Fibroblast of upper back skin (primary cell): ENCODE data around the gene TRAF3IP1.
"Not testable (repeated sequence)": the region's sequence is repeated elsewhere in the genome, so short reads cannot be mapped to it uniquely, and the experiment has no call there.

ENCODE experiments used
- DNase-seq: peaks from one replicate; pipeline ENCODE4 v3.0.0-alpha.2; 2013

TRAF3IP1 gene

DNA sequence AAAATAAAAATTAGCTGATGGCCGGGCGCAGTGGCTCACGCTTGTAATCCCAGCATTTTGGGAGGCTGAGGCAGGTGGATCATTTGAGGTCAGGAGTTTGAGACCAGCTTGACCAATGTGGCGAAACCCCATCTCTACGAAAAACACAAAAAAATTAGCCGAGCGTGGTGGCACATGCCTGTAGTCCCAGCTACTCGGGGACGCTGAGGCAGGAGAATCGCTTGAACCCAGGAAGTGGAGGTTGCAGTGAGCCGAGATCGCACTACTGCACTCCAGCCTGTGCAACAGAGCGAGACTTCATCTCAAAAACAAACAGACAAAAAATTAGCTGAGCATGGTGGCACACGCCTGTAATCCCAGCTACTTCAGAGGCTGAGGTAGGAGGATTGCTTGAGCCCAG is 9.6 kb upstream of the TRAF3IP1 start:
- not testable (repeated sequence) for DNase-seq

DNA sequence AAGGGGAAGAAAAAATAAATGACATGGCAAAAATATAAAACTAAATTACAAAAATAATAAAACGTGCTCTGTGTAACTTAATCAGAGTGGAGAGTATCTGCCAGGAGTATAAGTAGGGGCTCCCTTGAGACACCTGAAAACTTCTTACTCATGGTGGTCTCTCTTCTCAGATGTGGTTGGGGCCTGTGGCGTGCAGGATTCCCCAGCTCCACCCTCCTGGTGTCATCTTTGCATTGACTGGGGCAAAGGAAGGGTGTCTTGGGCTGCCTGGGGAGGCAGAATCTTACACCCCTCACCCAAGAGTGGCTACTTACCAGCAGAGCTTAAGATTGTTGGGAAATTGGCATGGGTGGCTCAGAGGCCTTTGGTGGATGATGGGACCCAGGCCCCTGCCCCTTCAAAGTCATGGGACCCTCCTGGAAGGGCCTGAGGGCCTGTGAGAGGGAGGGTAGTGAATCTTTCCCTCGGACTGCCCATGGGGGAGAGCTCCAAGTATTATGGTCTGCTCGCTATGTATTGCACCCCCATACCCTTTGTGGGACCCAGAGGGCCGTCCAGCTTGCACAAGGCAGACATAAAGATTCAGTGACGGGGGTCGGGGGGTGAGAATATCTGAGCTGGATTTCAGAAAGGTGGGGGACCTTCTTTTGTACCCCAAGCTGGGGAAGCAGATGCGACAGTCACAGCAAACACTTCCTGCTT is 6.9 kb upstream of the TRAF3IP1 start:
- no peak for DNase-seq

DNA sequence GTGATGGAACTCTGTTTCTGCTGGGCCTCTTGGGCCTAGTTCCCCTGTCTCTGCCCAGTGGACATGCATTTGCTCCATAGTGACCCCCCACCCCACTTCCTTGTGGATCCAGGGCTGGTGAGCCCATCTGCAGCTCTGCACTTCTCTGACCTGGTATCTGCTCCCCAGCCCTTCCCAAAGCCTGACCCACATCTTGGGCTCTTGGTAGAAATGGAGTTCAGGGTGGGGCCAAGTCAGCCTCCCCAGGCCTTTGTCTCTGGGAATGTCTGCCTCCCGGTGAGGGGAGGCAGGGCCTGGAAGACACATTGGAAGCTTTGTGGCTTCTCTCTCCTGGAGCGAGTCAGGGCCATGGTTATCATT is 6.3 kb upstream of the TRAF3IP1 start:
- no peak for DNase-seq

DNA sequence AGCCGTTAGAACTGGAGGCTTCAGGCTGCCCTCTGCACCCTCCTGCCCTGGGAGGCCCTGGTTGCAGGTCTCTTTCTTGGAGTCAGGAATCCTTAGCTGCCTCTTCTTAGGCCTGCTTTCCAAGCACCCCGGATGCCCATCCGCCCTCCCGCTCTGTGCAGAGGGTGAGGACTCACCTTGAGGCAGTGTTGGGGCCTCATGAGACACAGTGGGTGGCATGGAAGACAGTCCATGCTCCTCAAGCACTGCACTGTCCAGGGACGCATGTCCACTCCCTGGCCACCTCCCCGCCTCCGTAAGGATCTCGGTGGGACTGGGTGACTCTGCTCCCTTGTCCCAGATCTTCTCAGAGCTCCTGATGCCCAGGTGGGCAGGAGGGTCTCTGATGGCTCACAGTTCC is 5.7 kb upstream of the TRAF3IP1 start:
- no peak for DNase-seq

DNA sequence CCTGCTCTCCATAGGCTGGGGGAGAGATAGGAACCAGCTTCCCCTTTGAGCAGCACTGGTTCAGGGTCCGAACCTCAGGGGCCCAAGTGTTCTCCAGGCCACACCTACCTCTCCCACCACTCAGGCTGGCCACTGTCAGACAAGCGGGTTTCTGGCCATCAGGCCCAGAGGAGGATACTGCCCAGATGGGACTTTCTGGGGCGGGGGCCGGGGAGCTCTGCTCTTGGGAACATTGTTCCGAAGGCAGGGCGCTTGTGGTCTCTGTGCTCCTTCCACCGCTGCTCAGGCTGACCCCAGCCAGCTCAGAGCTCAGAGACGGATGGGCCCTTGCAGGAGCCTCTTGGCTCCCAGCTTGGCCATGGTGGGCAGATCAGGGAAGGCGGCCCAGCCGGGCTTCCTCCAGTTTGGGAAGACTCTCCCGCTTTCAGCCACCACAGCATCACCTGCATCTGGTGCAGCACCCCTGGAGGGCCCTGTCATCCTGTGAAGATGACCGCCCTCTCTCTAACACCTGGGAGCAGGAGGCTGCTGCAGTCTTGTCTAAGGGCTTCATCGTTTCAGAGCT is 5.2 kb upstream of the TRAF3IP1 start:
- DNase-seq, result no peak

DNA sequence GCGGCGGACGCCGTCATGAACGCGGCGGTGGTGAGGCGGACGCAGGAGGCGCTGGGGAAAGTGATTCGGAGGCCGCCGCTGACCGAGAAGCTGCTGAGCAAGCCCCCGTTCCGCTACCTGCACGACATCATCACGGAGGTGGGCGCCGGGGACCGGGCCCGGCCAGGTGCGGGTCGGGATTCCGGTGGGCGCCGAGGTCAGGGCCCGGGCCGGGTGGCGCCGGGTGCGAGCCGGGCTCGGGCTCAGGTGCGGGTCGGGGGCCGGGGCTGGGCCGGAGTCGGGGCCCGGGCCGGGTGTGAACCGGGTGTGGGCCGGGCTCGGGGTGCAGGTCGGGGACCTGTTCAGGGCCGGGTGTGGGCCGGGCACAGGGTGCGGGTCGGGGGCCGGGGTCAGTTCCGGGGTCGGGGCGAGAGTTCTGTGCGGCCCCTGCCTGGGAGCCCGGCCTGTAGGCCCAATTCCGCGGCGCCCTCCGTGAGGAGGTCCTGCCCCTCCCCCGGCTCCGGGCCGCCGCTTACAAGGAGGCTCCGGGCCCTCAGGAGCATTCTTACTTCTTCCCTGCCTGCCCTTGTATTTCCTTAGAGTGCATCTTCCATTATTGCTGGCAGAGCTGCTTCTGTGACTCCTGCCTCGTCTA is 447 bp downstream of the TRAF3IP1 start:
- DNase-seq, result no peak

DNA sequence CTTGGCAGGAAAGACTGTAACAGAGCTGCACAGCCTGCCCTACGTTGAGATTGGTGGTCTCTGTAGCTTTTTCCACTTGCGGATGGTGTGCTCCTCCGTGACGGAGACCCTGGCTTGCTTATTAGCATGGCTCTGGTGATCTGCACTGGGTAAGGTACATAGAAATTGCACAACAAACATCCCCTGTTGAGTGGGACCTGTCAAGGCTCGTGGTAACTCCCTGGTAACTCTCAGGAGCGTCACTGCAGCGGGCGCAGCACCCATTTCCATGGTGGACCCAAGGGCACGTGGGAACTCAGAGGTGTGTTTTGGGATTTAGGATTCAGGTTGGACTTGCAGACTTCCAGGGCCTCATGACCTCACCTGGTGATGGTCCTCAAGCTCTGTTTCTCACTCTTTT is 1.1 kb downstream of the TRAF3IP1 start:
- no peak for DNase-seq

DNA sequence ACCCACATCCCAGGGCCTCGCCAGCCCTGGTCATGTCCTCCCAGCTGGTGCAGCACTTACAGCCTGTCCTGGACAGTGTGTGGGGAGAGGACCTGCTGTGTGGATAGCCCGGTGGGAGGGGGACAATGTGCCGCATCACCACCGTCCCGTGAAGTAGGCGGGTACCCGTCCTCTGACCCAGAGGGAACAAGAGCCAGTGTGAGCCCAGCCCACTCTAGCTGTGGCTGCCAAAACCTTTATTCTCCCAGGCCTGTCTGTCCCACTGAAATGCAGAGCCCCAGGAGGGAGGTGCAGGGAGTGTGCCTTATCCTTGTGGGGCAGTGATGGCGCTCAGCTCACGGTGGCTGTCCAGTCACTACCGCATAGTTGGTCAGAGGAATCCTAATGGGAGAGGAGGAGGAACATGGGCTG is 1.7 kb downstream of the TRAF3IP1 start:
- DNase-seq, result no peak

DNA sequence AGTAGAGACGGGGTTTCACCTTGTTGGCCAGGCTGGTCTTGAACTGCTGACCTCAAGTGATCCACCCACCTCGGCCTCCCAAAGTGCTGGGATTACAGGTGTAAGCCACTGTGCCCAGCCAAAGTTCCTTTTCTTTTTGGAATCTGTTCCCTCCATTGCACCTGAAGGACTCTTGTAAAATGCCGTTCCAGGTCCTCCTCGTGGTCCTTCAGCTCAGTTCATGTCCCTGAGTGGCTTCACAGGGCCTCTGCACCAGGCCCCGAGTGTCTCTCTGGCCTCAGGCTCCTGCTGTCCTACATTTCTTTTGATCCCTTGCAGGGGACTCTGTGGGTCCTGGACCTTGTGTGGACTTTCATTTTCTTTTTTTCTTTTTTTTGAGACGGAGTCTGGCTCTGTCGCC is 3.9 kb downstream of the TRAF3IP1 start:
- not testable (repeated sequence) for DNase-seq

DNA sequence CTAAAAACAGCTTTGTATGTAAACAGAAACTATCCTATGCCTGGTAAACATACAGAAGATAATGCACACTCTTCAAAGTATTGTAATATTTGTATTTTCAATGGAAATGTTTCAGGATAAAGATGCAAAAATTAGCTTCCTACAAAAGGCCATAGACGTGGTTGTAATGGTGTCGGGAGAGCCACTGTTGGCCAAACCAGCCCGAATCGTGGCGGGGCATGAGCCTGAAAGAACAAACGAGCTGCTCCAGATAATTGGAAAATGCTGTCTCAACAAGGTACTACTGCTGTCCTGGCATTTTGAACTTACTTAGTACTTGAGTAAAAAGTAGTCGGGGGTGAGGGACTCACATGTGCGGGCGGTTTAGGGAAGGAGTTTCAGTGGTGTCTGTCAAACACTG is 5.4 kb downstream of the TRAF3IP1 start:
- no peak for DNase-seq

DNA sequence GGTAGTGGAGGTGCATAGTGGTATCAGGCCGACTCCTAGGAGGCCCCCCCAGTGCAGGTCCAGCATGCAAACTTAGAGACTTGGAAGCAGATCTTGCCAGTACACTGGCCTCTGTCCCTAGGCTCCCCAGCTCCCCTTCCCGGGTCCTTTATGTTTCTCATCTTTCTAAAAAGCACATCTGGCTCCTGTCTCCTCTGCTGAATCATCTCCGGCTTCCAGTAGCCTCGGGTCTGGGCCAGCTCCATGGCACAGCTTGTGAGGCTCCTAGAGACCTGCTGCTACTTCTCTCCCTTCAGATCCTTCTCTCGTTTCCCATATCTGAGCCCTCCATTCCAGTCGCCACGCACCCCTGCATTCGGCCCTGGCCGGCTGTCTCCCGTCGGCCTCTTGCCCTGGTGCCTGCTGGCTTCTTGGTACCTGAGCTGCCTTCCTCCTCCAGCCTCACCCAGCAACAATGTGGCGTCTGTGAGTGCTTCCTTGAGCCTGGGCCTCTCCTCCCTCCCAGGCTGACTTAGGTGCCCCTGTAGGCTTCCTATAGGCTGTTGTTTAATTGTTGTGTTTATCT is 6.6 kb downstream of the TRAF3IP1 start:
- DNase-seq, result no peak

DNA sequence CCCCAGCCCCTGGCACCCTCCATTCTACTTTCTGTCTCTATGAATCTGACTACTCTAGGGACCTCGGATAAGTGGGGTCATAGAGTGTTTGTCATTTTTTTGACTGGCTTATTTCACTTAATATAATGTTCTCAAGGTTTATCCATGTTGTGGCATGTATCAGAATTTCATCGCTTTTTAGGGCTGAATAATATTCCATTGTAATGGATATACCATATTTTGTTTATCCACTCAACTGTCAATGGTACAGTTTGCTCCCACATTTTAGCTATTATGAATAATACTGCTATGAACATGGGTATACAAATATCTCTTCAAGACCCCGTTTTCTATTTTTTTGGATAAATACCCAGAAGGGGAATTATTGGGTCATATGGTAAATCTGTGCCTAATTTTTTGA is 7.4 kb downstream of the TRAF3IP1 start:
- DNase-seq, result no peak

DNA sequence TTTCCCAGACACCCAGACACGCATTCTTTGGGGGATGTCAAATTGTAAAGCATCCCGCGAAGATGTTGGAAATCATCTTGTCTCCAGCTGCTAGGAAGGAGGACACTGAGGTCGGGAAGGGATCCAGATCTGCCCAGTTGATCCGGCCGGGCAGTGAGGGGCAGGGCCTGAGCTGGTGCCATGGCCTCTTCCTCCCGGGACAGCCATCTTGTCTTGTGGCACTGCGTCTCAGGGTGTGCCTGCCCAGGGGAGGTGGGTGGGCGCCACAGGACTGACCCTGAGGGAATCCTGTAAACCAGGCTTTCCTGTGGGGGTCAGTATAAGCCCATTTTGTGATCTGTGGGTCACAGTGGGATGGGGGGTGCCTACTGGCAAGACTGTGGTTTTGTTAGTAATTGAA is 10.1 kb downstream of the TRAF3IP1 start:
- DNase-seq, result no peak

DNA sequence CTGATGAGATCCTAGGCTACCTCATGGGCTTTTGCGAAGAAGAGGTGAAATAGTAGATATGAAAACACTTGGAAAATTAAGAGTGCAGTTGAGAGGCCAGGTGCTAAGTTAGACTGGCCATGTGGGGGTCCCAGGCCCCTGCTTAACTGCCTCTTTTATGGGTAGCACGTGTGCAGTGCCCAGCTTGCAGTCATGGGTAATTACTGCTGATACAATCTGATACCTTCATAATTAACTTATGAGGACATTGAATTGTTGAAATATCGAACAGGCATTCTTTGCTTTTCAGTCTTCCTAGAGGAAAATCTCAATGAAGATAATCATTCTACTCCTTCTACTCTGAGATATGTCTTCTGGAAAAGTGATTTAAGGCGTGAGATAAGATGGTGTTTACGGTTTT is 11.6 kb downstream of the TRAF3IP1 start:
- no peak for DNase-seq

DNA sequence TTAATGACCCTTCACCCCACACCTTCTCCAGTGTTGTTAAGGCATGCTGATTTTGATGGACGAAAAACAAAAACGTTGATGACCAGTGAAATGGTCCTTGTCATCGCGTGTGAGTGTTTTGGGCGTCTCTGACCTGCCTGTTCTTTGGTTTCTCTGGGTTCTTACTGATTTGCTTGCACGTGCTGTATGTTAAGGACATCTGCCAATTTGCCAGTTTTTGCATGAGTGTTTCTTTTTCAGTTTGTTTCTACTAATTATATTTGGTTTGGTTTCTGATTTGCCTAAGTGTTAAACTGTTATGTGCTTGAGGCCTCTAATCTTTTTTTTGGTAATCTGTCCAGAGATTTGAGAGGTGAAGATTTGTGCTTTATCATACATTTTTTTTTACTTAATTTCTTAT is 14.6 kb downstream of the TRAF3IP1 start:
- no peak for DNase-seq

DNA sequence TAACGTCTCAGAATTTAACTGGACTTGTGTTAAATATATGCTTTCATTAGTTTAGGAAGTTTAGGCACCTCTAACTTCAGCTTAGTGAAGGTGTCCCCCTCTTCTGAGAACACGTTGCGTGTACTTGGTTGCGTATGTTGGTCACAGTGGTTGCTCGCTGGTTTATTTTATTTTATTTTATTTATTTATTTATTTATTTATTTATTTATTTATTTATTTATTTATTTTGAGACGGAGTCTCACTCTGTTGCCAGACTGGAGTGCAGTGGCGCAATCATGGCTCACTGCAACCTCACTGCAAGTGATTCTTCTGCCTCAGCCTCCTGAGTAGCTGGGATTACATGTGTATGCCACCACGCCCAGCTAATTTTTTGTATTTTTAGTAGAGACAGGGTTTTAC is 15.3 kb downstream of the TRAF3IP1 start:
- DNase-seq, result not testable (repeated sequence)

DNA sequence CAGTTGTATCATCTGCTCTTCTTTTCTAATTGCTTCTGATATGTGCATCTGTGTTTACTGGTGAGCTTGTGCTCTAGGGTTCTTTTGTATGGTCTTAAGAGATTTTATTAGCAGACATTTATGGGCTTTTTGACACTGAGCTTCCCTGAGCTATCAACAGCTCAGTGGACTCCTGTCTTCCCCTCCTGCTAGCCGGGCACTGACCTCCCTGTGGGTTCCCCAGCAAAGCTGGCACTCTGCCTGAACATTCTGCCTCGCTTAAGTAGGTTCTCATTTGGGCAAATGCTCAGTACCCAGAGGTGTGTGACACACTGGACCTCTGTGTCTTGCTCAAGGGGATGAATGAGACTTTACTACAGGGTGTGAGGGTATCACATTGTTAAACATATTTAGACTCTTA is 15.8 kb downstream of the TRAF3IP1 start:
- DNase-seq, result no peak

DNA sequence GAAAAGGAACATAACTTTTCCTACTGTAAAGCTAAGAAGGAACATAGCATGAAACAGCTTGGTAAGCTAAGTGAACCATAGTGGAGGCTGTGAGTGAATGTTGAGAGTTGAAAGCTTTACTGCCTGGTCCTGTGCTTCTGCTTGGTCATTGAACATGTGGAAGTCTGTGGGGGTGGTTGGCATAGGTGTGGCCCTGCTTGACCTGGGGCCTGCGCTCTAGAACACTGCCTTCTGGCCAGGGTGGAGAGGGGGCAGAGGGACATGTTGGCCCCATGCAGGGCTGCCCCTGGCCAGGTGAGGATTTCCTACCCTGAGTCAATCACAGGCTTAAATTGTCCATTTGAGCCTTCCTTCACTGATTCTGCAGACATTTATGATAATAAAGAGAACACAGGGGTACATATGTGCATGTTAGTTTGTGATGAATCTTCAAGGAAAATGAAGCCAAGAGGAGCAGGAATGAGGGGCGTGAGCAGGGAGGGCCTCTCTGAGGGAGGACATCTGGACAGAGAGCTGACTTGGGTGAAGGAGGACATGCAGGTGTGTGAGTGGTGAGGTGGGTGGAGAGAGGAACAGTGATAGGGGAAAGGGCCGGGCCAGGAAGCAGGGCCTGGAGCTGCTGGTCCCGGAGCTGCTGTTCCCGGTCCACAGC is 16.6 kb downstream of the TRAF3IP1 start:
- no peak for DNase-seq

DNA sequence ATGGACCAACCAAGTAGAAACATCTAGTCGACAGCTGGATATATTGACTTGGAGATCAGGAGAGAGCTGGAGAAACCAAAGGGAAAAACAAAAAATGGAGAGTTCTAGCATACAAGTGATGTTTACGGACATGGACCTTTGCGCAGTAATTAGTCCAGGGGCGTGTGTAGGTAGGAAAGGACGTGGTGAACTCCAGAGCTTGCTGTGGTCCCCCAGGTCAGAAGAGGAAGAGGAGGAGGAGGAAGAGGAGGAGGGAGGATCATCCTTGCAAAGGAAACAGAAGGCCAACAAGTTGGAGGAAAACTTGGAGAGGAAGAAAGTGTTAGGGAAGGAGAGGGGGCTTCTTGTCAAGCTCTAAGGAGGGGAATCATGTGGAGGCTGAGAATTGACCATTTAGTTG is 17.5 kb downstream of the TRAF3IP1 start:
- DNase-seq, result no peak

DNA sequence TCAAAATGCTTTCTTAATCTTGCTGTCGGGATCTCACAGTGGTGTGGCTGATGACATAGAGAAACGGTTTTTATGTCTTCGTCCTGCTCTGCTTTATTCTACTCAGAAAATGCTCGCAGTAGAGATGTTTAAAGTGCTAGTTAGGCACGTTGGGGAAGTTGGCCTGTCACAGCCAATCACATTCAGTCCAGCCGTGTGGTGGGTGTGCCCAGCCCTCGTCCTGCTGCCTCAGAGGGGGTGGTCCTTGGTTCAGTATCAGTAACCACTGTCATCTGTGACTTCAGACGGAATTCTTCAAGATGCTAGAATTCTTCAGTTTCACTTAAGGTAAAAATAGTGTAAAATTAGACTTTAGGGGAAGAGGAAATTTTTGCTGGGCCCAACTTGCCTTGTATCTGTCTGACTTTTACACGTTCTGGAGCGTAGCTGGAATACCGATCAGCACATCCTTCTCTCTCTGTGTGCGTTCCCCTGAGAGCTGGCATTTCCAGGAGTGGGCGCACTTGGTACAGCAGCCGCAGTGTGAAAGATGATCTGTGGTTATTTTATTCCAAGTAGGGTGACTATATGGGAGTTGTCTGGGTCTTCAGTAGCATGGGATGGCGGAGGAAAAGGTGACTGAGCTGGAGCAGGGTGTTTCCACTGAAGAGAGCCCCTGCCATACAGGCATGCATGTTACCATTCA is 18.5 kb downstream of the TRAF3IP1 start:
- DNase-seq, result no peak

DNA sequence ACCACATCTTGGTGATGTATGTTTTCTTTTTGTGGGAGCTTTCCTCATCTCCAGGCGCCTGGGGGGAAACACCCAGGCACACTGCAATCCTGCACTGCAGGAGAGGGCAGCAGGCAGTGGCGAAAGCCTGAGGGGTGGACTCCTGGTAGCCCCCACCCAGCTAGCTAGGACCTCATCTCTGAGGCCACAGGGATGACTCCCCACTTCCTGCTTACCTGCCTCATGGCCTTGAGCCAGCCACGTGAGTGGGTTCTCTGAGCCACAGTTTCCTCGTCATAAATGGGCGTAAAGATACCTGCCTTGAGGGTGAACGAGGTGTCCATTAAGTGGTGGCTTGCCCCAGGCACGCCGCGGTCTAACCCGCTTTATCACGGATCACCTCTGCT is 19.1 kb downstream of the TRAF3IP1 start:
- DNase-seq, result no peak

DNA sequence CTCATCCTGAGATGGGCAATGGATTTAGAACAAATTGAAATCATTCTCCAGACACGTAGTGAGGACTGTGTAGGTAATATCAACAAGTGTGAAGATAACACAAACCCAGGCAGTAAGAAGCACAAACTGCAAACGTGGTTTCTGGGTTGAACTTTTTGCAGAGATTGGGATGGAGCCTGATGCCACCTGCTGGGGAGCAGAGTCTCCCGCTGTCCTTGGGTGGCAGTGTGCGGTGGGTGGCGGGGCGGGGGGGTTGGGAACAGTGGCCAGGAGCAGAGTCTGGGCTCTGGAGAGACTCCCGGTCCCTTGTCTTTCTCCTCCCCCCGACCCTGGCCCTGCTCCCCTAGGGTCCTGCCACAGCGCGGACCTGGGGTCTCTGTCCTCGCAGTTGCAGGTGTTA is 19.5 kb downstream of the TRAF3IP1 start:
- no peak for DNase-seq

DNA sequence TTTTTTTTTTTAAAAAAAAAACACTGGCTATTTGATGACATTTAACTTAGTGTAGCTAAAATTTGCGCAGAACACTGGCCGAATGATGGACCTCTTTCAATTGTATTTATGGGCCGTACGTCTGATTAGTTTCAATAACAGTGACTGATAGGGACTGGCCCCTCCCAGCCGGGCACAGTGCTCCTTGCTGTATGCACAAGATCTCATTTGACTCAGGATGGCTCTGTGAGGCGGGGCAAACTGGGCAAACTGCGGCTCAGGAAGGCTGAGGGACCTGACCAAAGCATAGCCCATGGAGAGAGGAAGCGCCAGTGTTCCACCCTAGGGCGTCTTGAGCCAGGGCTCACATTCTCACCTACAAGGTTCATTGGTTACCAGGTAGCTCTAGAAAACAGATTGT is 21.2 kb downstream of the TRAF3IP1 start:
- no peak for DNase-seq
